SH-SY5Y (cell line): ENCODE results near the gene PRKG1.

Experiments used
- GATA2 ChIP-seq: IDR thresholded peaks from 2 replicates; pipeline ENCODE4 v1.6.1; 2011; ENCODE audit warnings: mild to moderate bottlenecking, low read depth, low read length
- GATA3 ChIP-seq: IDR thresholded peaks from 2 replicates; pipeline ENCODE4 v1.6.1; 2011; ENCODE audit warnings: low read depth, mild to moderate bottlenecking, low read length, moderate library complexity

DNA sequence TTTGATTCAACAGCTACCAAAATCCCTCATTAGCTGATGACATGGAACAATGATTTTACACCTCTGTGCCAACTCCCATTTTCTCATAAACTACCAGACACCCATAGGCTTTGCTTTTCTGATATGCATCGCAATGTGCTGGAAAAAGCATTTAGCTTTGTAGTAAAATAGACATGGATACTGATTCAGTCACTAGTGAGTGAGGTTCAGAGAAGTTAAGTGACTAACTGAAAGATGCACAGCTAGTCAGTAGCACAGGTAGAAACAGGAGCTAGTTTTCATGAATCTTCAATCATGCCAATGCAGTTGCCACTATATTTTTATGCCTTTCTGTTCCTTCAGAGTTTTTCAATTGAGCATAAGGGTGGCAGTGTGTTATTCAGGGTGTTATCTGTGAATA is 38.7 kb downstream of the PRKG1 start:
- TF ChIP-seq GATA2 (no peak), GATA3 (no peak)
